Activated naive CD4-positive, alpha-beta T cell (primary cell): Measurements from ENCODE around the gene MECP2.
A peak's percentile ranks its signal among the peaks of the same experiment; 100 is the strongest.
"Not testable (repeated sequence)": the region's sequence is repeated elsewhere in the genome, so short reads cannot be mapped to it uniquely, and the experiment has no call there.

Experiments used
- DNase-seq, 4 experiments: peaks; one replicate each; lab custom pipeline; 2025; lab: John Stamatoyannopoulos, UW

Gene MECP2

DNA sequence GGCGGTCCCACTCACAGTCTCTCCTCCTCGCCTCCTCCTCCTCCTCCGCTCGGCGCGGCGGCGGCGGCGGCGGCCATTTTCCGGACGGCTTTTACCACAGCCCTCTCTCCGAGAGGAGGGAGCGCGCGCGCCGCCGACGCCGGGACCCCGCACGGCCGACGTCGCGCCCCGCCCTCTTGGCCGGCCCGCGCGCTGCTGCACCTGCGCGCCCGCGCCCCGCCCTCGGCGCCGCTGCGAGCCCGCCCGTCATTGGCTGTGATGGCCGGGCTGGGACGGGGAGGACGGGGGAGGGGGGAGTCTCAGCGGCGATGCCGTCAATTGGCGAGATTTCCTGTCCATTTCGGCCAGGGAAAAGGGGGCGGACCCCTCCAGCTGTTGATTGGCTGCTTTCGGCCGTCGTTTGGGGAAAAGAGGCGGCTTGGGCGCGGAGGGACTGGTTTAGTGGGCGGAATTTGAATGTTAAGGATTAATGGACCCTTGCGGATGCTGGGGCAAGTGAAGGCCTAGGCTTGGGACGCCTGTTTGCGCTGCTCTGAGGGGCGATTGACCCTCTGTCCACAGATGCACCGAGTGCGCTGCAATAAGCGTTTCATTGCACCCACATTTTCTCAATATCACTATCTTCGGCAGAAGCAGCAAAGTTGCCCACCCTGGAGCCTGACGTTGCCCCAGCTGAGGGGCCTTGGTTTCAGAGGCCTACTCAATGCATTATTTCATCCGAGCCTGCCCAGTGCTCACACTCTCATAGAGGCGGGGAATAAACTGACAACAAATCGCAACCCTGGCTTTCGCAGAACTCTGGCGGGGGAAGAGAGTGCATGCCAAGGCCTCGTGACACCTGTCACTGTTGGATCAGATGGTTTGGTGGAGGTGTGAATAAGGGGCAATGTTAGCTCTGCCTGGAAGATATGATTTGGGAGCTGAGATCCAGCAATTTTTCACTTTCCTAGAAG is at the start of gene MECP2:
Gene MECP2 (minus strand): TSS at position 129 of the 953 bp plus-strand sequence.
- peak; percentile 40 to 81 (median 67) for DNase-seq

DNA sequence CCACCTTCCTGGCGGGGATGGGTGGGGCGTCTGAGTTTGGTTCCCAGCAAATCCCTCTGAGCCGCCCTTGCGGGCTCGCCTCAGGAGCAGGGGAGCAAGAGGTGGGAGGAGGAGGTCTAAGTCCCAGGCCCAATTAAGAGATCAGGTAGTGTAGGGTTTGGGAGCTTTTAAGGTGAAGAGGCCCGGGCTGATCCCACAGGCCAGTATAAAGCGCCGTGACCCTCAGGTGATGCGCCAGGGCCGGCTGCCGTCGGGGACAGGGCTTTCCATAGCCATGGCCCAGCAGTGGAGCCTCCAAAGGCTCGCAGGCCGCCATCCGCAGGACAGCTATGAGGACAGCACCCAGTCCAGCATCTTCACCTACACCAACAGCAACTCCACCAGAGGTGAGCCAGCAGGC is 46.5 kb upstream of the MECP2 start, which contains the start of gene OPN1LW:
Gene OPN1LW (plus strand): TSS at position 234 of the 400 bp plus-strand sequence. CDS start 41 bp downstream, at position 275.
- DNase-seq, result not testable (repeated sequence)

- DNase-seq, result no peak
Measured at GRCh38 chrX:154142950-154143745, 45.6 kb upstream of the MECP2 start.

- DNase-seq, result no peak
Measured at GRCh38 chrX:154142386-154142785, 44.9 kb upstream of the MECP2 start.

- DNase-seq, result no peak
Measured at GRCh38 chrX:154140742-154141141, 43.2 kb upstream of the MECP2 start.

DNA sequence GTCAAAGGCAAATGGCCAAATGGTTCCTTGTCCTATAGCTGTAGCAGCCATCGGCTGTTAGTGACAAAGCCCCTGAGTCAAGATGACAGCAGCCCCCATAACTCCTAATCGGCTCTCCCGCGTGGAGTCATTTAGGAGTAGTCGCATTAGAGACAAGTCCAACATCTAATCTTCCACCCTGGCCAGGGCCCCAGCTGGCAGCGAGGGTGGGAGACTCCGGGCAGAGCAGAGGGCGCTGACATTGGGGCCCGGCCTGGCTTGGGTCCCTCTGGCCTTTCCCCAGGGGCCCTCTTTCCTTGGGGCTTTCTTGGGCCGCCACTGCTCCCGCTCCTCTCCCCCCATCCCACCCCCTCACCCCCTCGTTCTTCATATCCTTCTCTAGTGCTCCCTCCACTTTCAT is 42.7 kb upstream of the MECP2 start:
- no peak for DNase-seq

- no peak for DNase-seq
Measured at GRCh38 chrX:154138857-154139256, 41.3 kb upstream of the MECP2 start.

- DNase-seq, result peak; percentile 21 to 66 (median 30)
Measured at GRCh38 chrX:154136627-154137161, 39.2 kb upstream of the MECP2 start.

DNA sequence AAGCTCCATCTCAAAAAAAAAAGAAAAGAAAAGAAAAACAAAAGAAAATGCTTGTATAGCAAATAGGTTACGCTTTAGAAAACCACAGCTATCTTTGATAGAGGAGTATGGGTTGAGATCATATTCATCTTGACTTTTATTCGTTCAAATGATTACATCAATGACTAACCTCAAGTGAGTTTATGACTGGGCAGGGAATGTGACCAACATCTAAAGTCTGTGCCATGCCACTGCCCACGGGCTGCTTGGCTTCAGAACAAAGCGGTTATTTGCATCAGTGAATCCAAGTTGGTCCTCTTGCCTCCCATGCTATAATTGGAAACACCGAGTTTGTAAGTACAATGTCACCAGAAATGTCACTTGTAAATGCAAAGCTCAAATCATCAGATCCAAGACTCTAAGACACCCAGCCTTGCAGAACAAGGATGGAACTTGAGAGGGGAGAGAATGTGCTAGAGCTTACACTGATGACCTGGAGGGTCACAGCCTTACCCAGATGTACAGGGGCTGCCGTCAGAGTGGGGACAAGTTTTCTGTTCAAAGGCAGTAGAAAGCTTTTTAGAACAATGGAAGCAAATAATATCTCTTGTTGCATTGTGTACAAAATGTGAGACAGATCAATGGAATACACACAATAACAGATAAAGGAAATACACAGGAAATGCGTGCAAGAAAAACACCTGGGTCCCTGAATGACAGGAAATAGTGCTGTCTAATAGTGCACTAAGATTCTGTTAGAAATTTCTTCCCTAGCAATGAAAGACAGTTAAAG is 38.1 kb upstream of the MECP2 start:
- DNase-seq, result no peak

- DNase-seq, result no peak
Measured at GRCh38 chrX:154132366-154132765, 34.8 kb upstream of the MECP2 start.

- no peak for DNase-seq
Measured at GRCh38 chrX:154131955-154132354, 34.4 kb upstream of the MECP2 start.

- DNase-seq, result no peak
Measured at GRCh38 chrX:154126101-154126500, 28.6 kb upstream of the MECP2 start.

DNA sequence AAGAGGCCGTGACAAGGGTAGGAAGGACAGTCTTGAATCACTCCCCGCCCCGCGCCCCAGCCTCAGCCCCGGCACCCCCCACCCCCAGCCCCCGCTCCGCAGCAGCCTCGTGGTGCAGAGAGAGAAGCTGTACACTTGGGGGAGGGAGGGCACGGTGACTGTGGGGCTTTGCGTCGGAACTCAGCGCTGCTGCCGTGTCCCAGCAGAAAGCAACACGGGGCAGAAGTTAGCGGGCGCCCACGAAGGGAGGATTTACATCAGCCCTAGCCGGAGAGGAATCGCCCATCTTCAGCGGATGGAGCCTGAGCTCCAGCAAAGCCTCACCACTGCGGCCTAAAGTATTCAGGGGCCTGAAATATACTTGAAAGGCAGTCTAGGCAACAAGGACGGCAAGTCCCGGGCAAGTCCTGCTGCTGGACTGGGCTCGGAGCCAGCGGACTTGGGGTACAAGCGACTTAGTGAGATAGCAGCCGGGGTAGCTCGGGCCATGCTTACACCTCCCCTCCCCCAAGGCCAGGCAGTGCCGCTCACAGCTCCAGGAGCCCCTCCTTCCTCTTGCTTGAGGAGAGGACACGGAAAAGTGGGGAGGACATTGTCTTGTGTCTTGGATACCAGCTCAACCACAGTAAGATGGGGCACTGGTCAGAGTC is 28.0 kb upstream of the MECP2 start:
- DNase-seq, result no peak

DNA sequence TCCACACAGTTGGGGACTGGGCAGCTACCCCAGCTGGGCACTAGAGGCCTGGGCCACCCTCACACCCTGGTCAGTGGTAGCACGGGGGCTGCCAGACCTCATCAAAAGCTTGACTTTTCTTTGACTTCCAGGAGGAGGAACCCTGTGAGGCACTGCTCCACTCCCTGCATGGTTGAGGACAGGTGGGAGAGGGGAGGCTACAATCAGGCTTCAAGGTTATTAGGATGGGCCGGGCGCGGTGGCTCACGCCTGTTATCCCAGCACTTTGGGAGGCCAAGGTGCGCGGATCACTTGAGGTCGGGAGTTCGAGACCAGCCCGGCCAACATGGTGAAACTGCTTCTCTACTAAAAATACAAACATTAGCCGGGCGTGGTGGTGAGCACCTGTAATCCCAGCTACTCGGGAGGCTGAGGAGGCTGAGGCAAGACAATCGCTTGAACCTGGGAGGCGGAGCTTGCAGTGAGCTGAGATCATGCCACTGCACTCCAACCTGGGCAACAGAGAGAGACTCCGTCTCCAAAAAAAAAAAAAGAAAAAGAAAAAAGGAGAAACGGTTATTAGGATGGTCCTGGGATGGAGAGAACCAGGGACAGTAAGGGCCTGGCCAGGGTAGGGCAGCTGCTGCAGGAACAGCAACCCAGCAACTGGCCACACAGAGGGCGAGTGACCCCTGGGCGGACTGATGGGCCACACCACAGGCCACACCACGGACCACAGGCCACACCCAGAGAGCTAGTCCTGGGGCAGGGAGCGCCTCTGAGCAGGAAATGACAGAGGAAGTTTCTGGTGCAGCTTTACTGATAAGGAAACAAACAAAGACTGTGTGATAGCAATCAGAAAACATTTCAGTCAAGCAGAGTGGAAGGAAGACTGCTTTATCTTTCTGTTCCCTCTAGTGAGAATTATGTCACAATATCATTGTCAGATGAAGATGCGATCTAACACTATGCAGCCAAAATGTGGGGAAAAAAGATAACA is 26.0 kb upstream of the MECP2 start:
- DNase-seq, result no peak

DNA sequence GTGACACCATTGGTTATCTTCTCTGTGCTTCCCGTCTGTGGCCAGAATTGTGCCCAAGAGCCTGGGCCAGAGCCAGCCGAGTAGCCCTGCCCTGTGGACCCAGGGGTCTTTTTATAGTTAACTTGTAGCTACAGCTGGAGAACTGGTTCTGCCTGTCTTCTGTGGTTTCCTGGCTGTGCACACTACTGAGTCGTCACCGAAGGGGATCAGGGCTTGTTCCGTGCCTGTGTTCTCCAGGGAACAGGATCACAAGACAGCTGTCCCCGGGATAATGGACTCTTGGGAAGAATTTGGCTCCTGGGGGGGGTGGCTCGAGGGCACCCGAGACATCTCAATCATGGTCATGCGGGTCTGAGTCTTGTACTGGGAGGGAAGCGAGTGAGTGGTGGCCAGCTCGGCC is 24.4 kb upstream of the MECP2 start:
- no peak for DNase-seq

- no peak for DNase-seq
Measured at GRCh38 chrX:154121207-154121606, 23.7 kb upstream of the MECP2 start.

- no peak for DNase-seq
Measured at GRCh38 chrX:154120567-154120966, 23.1 kb upstream of the MECP2 start.

DNA sequence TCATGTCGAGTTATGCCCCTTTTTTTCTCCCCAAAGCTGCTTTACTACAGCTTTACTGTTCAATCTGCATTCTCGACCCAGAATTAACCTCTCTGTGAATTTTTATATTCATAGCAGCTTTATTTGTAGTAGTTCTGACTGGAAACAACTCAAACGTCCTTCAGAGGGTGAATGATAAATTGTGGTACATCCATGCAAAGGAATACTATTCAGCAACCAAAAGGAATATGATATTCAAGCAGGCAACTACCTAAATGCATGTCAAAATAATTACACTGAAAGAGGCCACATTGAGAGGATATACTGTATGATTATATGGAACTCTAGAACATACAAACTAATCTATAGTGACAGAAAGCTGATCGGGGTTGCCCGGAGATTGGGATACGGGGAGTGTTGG is 20.0 kb upstream of the MECP2 start:
- no peak for DNase-seq

DNA sequence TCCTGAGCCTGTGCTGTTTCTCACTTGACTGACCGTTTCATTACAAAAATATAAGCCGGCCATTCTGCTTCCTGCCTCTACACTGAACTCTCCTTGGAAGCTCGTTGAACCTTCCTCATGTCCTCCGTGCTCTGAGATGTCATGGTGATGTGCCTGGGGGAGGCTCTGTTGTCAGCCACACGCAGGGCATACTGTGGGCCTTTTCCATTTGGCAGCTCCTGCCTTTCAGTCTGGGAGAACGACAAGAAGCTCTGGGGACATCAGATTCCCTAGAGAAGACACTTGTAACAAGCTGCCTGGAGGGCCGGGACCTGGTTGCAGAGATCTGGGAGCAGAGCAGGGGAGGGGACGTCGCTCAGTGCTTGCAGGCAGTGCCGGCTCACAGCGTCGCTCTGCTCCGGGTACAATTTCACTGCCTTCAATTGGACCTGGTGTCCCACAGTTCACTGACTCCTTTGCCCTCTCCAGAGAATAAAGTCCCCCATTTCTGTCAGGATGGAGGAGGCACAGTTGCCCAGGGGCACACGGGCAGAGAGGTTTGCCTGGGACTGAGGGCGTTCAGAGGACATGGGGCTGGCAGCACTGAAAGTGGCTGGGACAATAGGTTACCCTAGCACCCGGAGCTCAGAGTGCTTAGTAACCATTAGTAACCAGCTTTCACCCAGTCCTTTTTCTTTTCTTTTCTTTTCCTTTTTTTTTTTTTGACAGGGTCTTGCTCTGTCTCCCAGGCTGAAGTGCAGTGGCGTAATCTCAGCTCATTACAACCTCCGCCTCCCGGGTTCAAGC is 19.1 kb upstream of the MECP2 start:
- no peak for DNase-seq
